Measurements from ENCODE around the gene GHRHR. TPM values are rescaled to one million over a fixed set of nuclear protein-coding genes. Genes with fewer than 3 reads are reported as not detected.

Gene GHRHR
- total RNA-seq, 6 experiments from 2014 or later, result 0.37 to 0.60 (median 0.59) TPM; not detected in 3

DNA sequence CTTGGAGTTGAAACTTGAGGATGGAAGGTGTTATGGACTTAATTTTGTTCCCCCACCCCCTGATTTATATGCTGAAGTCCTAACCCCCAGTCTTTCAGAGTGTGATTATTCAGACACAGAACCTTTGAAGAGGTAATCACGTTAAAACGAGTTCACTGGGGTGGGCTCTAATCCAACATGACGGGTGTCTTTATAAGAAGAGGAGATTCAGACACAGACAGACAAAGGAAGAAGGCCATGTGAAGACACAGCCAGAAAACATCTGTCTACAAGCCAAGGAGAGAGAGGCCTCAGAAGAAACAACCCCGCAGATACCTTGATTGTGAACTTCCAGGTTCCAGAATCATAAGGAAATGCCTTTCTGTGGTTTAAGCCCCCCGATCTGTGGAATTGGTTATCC, 37.0 kb downstream of the GHRHR start:
- no peaks in the 10 kb centered on the region for H3K9me3 ChIP-seq
- intact Hi-C loops (cut with DNase I), result no loop called here
- no peaks in the 10 kb centered on the region for H3K36me3 ChIP-seq
- no peak for DNase-seq
- no peak overlapping the region for H3K4me3 ChIP-seq
- WGBS (ENCODE audit: insufficient coverage, low coverage, low lambda C conversion rate, missing lambda C conversion rate), result 39% methylated on average over 5 of the region's 5 CpGs
- H3K27me3 ChIP-seq, result no peaks in the 10 kb centered on the region
- TF ChIP-seq POLR2A (IDR thresholded peaks at IDR 0.05), result no peak
- TF ChIP-seq CTCF (IDR thresholded peaks at IDR 0.05), result no peak
- no peak overlapping the region for H3K27ac ChIP-seq
- no peak for ATAC-seq
- H3K4me1 ChIP-seq, result no peaks in the 10 kb centered on the region

- Histone ChIP-seq H3K4me3 (no peak overlapping the region), H3K4me1 (no peaks in the 10 kb centered on the region), H3K9me3 (no peaks in the 10 kb centered on the region), H3K27ac (no peak overlapping the region), H3K36me3 (no peaks in the 10 kb centered on the region), H3K27me3 (no peaks in the 10 kb centered on the region)
- intact Hi-C loops (cut with DNase I), result no loop called here
- DNase-seq (no peak), ATAC-seq (no peak)
- 54% methylated on average over 6 of the region's 6 CpGs for WGBS (ENCODE audit: insufficient coverage, low coverage, low lambda C conversion rate, missing lambda C conversion rate)
- TF ChIP-seq CTCF (IDR thresholded peaks at IDR 0.05) (no peak), POLR2A (IDR thresholded peaks at IDR 0.05) (no peak)
These were observed 38.5 kb downstream of the GHRHR start for GRCh38 chr7:31002256-31002655.

- Histone ChIP-seq H3K9me3 (no peaks in the 10 kb centered on the region), H3K4me1 (no peaks in the 10 kb centered on the region), H3K27me3 (no peaks in the 10 kb centered on the region), H3K4me3 (no peak overlapping the region), H3K27ac (no peak overlapping the region), H3K36me3 (no peaks in the 10 kb centered on the region)
- intact Hi-C loops (cut with DNase I), result no loop called here
- WGBS (ENCODE audit: insufficient coverage, low coverage, low lambda C conversion rate, missing lambda C conversion rate), result 54% methylated on average over 2 of the region's 2 CpGs
- no peak for ATAC-seq
- TF ChIP-seq CTCF (IDR thresholded peaks at IDR 0.05) (no peak), POLR2A (IDR thresholded peaks at IDR 0.05) (no peak)
- DNase-seq, result no peak
These were observed 39.3 kb downstream of the GHRHR start for GRCh38 chr7:31003097-31003496.

GRCh38 chr7:31003721-31004120, 40.0 kb downstream of the GHRHR start:
- Histone ChIP-seq H3K4me1 (no peaks in the 10 kb centered on the region), H3K4me3 (no peak overlapping the region), H3K27me3 (no peaks in the 10 kb centered on the region), H3K36me3 (no peaks in the 10 kb centered on the region), H3K27ac (no peak overlapping the region), H3K9me3 (no peaks in the 10 kb centered on the region)
- 73% methylated on average over 2 of the region's 6 CpGs for WGBS (ENCODE audit: insufficient coverage, low coverage, low lambda C conversion rate, missing lambda C conversion rate)
- DNase-seq (no peak), ATAC-seq (no peak)
- intact Hi-C loops (cut with DNase I), result no loop called here
- no peak for TF ChIP-seq POLR2A (IDR thresholded peaks at IDR 0.05)
- no peak for TF ChIP-seq CTCF (IDR thresholded peaks at IDR 0.05)

DNA sequence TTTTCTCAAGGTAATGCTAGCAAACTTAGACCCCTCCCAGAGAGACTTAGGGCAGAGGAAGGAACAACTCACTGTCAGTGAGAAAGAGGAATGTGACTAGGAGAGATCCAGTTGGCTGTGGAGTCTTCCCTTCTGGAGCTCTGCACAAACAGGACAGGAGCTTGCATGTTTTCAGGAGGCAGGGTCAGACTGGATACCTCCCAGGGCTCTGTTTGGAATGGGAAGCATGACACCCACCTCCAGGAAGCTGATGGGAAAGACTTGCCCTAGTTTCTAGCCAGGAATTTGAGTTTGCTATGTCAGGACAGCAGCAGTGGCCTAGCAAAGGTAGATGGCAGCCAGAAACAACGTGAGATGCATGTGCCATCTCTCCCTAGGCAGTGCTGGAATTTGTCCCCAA, 40.6 kb downstream of the GHRHR start:
- Histone ChIP-seq H3K9me3 (no peaks in the 10 kb centered on the region), H3K36me3 (no peaks in the 10 kb centered on the region), H3K27ac (no peak overlapping the region), H3K4me1 (no peaks in the 10 kb centered on the region), H3K4me3 (no peak overlapping the region), H3K27me3 (no peaks in the 10 kb centered on the region)
- DNase-seq (no peak), ATAC-seq (no peak)
- WGBS (ENCODE audit: insufficient coverage, low coverage, low lambda C conversion rate, missing lambda C conversion rate), result 43% methylated on average over 1 of the region's 1 CpG
- TF ChIP-seq CTCF (IDR thresholded peaks at IDR 0.05), result no peak
- TF ChIP-seq POLR2A (IDR thresholded peaks at IDR 0.05), result no peak
- intact Hi-C loops (cut with DNase I), result no loop called here
